ENCODE measurements around the gene FSD1. TPM values are rescaled to one million over a fixed set of nuclear protein-coding genes. Genes with fewer than 3 reads are reported as not detected.

FSD1 gene
- total and polyA plus RNA-seq, 3 experiments from 2014 or later: 3.1 to 13.9 (median 10.9) TPM

DNA sequence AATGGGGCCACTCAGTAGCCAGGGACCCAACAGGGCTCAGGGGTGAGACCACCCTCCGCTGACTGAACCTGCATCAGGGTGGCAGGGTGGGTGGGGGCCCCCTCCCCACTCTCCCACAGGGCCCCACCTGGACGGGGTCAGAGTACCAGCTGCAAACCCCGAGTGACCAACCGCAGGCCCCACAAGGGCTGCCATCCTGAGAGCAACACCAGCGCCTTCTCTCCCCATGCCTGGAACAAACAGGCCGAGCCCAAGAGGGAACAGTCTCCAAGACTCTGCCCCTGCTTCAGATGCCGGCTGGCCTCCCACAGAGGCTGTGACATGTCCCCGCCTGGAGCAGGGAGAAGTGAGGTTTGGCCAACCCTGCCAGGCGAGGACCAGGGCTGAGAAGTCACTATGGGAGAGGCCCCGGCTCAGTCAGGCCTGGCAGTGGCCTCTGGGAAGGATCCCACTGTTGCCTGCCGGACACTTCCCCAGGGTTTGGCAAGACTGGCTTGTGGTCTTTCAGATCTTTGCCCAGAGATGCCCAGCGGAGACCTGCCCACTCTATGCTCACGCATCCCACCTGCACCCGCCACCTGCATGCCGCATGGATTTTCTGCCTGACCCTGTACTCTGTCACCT is 66.1 kb downstream of the FSD1 start:
- peak overlapping the region; percentile 22 for H3K27ac ChIP-seq (ENCODE audit: low read depth, low read length)
- ChIA-PET POLR2A (interaction anchor here (0.5 to 1.4 kb wide), 6 partner anchors 9 to 124 kb away, joined by 4 to 9 read pairs (median 4); partner anchors contain the start of genes CHAF1A, SH3GL1 and YJU2), CTCF (interaction anchor here (0.6 to 2.1 kb wide), 18 partner anchors 9 to 103 kb away, joined by 3 to 10 read pairs (median 4); partner anchors contain the start of genes CHAF1A, MPND, SH3GL1 and UBXN6)
- DNase-seq: no peak
- H3K4me3 ChIP-seq (ENCODE audit: low read length): peak overlapping the region; percentile 75
- peaks cover 30 to 55% (median 34%) of the 10 kb centered on the region in 3 donors for H3K4me1 Mint-ChIP-seq
- H3K9me3 ChIP-seq (ENCODE audit: low read length): no peaks in the 10 kb centered on the region
- H3K4me1 ChIP-seq (ENCODE audit: insufficient read depth, low read length): peaks cover 48% of the 10 kb centered on the region
- no peaks in the 10 kb centered on the region for H3K27me3 ChIP-seq (ENCODE audit: insufficient read depth, low read length, poor library complexity, severe bottlenecking)
- H3K27ac Mint-ChIP-seq: peak overlapping the region; percentile 71 to 99 (median 84)
- H3K27me3 Mint-ChIP-seq: peaks cover 0 to 1% of the 10 kb centered on the region in 2 donors
- peaks cover 0 to 22% (median 0%) of the 10 kb centered on the region in 3 donors for H3K36me3 Mint-ChIP-seq
- no peaks in the 10 kb centered on the region for H3K9me3 Mint-ChIP-seq
- H3K4me3 Mint-ChIP-seq: peak overlapping the region in 6 of 7 donors; percentile 11 to 97 (median 92)
- peaks cover 5% of the 10 kb centered on the region for H3K36me3 ChIP-seq (ENCODE audit: insufficient read depth, low read length)

DNA sequence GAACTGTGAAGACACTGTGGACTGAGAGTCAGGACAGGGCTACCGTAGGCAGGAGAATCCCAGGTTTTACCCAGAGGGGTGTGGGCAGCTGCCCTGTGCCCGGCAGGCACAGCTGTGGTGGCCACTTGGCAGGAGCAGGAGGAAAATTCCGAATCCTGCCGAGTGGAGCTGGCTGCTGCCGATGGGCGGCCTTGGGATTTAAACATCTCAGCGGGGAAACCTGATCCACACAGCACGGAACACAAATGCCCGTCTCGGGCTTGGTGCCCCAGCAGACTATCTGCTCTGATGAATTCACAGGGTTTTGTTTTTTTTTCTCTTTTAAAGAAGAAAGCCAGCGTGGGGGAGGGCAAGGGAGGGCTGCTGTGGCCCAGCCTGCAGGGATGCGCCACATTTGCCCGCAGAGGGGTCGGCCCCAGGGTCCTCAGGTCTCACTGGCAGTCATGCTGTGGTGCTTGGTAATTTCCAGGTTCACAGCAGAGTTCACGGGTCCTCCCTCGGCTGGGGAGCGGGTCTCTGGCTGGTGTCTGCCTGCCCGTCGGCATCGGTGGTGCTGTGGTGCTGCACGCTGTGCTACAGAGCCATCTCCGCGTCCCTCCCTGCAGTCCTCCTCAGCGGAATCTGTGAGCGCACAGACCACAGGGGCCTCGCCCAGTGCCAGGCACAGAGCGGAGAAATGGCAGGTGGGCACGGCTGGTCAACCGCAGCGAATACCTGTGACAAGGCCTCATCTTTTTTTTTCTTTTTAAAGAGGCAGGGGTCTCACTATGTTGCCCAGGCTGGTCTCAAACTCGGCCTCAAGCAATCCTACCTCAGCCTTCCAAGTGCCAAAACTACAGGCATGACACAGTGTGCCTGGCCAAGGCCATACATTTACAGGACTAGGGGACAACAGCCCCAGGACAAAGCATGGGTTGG is 67.1 kb downstream of the FSD1 start:
- Mint-ChIP-seq H3K4me1 (peaks cover 37 to 65% (median 44%) of the 10 kb centered on the region in 3 donors), H3K9me3 (no peaks in the 10 kb centered on the region), H3K4me3 (peak overlapping the region in 3 of 7 donors; percentile 24 to 93 (median 75)), H3K27ac (peak overlapping the region; percentile 36 to 99 (median 80)), H3K36me3 (peaks cover 0 to 18% (median 0%) of the 10 kb centered on the region in 3 donors), H3K27me3 (peaks cover 0 to 1% of the 10 kb centered on the region in 2 donors)
- Histone ChIP-seq H3K4me3 (ENCODE audit: low read length) (no peak overlapping the region), H3K27me3 (ENCODE audit: insufficient read depth, low read length, poor library complexity, severe bottlenecking) (no peaks in the 10 kb centered on the region), H3K9me3 (ENCODE audit: low read length) (no peaks in the 10 kb centered on the region), H3K27ac (ENCODE audit: low read depth, low read length) (no peak overlapping the region), H3K36me3 (ENCODE audit: insufficient read depth, low read length) (no peaks in the 10 kb centered on the region), H3K4me1 (ENCODE audit: insufficient read depth, low read length) (peaks cover 48% of the 10 kb centered on the region)
- POLR2A ChIA-PET: no interaction called here
- CTCF ChIA-PET: no interaction called here
- no peak for DNase-seq

DNA sequence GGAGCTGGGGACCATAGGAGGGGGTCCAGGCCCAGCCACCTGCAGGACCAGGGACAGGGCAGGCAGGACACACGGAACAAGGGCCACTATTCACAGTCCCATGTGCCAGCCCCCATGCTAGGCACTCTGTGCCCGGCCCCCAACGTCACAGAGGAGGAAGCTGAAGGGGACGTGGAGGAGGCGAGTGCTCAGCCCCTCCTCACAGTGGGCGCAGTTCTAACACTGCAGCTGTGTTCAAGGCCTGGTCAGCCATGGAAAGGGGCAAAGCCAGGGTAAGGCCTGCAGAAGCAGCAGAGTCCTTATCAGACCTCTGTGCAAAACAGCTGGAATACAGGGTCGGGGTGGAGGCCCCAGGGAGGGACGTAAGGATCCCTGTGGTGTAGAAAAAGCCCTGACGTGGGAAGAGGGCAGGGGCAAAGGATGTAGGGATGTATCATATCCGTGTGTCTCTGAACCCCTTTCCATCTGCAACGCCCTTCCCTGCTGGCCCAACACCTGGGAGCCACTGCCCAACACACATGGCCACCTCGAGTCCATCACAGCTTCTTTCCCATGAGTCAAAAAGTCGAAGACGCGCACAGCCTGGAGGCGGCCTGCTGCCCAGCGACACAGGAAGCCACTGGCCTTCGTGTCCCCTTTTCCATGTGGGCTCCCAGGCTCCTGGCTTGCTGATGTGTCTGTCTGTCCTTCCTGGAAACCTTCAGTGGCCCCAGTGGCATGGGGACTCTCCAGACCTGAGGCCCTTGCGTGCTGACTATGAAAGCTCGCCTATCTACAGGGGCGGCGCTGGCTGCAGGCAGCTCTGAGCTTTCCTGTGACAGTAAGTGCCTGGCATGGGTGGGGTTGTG is 68.0 kb downstream of the FSD1 start:
- DNase-seq: no peak
- Mint-ChIP-seq H3K4me1 (peaks cover 40 to 72% (median 45%) of the 10 kb centered on the region in 3 donors), H3K27me3 (peaks cover 0 to 1% of the 10 kb centered on the region in 2 donors), H3K27ac (peak overlapping the region in 5 of 8 donors; percentile 37 to 93 (median 45)), H3K9me3 (no peaks in the 10 kb centered on the region), H3K36me3 (peaks cover 0 to 14% (median 0%) of the 10 kb centered on the region in 3 donors), H3K4me3 (peak overlapping the region in 1 of 7 donors; percentile 61)
- no peaks in the 10 kb centered on the region for H3K9me3 ChIP-seq (ENCODE audit: low read length)
- H3K27ac ChIP-seq (ENCODE audit: low read depth, low read length): peak overlapping the region; percentile 6
- ChIA-PET POLR2A (no interaction called here), CTCF (interaction anchor here (0.6 kb wide), 1 partner anchor 402 kb away, joined by 3 read pairs; no protein-coding TSS in a partner anchor)
- no peaks in the 10 kb centered on the region for H3K27me3 ChIP-seq (ENCODE audit: insufficient read depth, low read length, poor library complexity, severe bottlenecking)
- peaks cover 55% of the 10 kb centered on the region for H3K4me1 ChIP-seq (ENCODE audit: insufficient read depth, low read length)
- no peak overlapping the region for H3K4me3 ChIP-seq (ENCODE audit: low read length)
- no peaks in the 10 kb centered on the region for H3K36me3 ChIP-seq (ENCODE audit: insufficient read depth, low read length)

DNA sequence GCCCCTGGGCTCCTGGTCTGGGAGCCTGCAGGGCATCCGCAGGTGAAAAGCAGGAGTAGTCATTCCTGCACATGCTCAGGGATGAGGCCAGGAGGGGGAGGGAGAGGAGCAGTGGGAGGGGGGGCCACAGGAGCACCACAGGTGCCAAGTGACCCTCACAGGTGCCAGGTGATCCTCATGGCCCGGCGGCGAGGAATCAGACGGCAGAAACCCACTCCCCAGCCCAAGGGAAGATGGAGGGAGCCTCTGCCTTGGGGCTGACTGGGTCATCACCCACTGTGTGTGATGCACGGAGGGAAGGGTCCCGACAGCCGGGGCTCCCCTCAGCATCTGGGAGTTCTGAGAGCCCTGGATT is 68.6 kb downstream of the FSD1 start:
- Mint-ChIP-seq H3K36me3 (peaks cover 0 to 9% (median 0%) of the 10 kb centered on the region in 3 donors), H3K27ac (no peak overlapping the region), H3K4me3 (no peak overlapping the region), H3K4me1 (peaks cover 40 to 75% (median 42%) of the 10 kb centered on the region in 3 donors), H3K9me3 (no peaks in the 10 kb centered on the region), H3K27me3 (peaks cover 0 to 1% of the 10 kb centered on the region in 2 donors)
- Histone ChIP-seq H3K36me3 (ENCODE audit: insufficient read depth, low read length) (no peaks in the 10 kb centered on the region), H3K27ac (ENCODE audit: low read depth, low read length) (peak overlapping the region; percentile 92), H3K4me1 (ENCODE audit: insufficient read depth, low read length) (peaks cover 61% of the 10 kb centered on the region), H3K27me3 (ENCODE audit: insufficient read depth, low read length, poor library complexity, severe bottlenecking) (no peaks in the 10 kb centered on the region), H3K9me3 (ENCODE audit: low read length) (no peaks in the 10 kb centered on the region), H3K4me3 (ENCODE audit: low read length) (no peak overlapping the region)
- POLR2A ChIA-PET: no interaction called here
- CTCF ChIA-PET: no interaction called here
- DNase-seq: no peak

Other genes with a start within 250 kb of the FSD1 start
- 10 to 100 TPM; 44.1 to 46.8 TPM for gene ZBTB7A, start 237.7 kb upstream of the FSD1 start, total RNA-seq
- 86.1 TPM for gene ZBTB7A, start 237.7 kb upstream of the FSD1 start, polyA plus RNA-seq
- gene MAP2K2, start 180.5 kb upstream of the FSD1 start, total RNA-seq: 100 to 1,000 TPM; 161 to 164 TPM
- 122 TPM for gene MAP2K2, start 180.5 kb upstream of the FSD1 start, polyA plus RNA-seq
- gene CREB3L3, start 151.0 kb upstream of the FSD1 start, total RNA-seq: not detected
- 0.07 TPM for gene CREB3L3, start 151.0 kb upstream of the FSD1 start, polyA plus RNA-seq
- 10 to 100 TPM; 33.5 to 38.6 TPM for gene SIRT6, start 122.0 kb upstream of the FSD1 start, total RNA-seq
- gene SIRT6, start 122.0 kb upstream of the FSD1 start, polyA plus RNA-seq: 1.6 TPM
- gene ANKRD24, start 121.9 kb upstream of the FSD1 start, total RNA-seq: under 1 TPM; 0.89 to 0.90 TPM
- gene ANKRD24, start 121.9 kb upstream of the FSD1 start, polyA plus RNA-seq: 0.48 TPM
- 10 to 100 TPM; 14.2 to 14.8 TPM for gene EBI3, start 75.1 kb upstream of the FSD1 start, total RNA-seq
- not detected for gene EBI3, start 75.1 kb upstream of the FSD1 start, polyA plus RNA-seq
- 10 to 100 TPM; 38.8 to 41.2 TPM for gene YJU2, start 57.5 kb upstream of the FSD1 start, total RNA-seq
- gene YJU2, start 57.5 kb upstream of the FSD1 start, polyA plus RNA-seq: 29.6 TPM
- gene SHD, start 25.3 kb upstream of the FSD1 start, total RNA-seq: not detected
- not detected for gene SHD, start 25.3 kb upstream of the FSD1 start, polyA plus RNA-seq
- 1 to 10 TPM; 5.9 to 7.0 TPM for gene TMIGD2, start 2.2 kb upstream of the FSD1 start, total RNA-seq
- 40.5 TPM for gene TMIGD2, start 2.2 kb upstream of the FSD1 start, polyA plus RNA-seq
- gene STAP2, start 34.2 kb downstream of the FSD1 start, total RNA-seq: 1 to 10 TPM; 3.9 to 6.1 TPM
- gene STAP2, start 34.2 kb downstream of the FSD1 start, polyA plus RNA-seq: 1.8 TPM
- gene MPND, start 39.0 kb downstream of the FSD1 start, total RNA-seq: 10 to 100 TPM; 17.0 to 18.3 TPM
- gene MPND, start 39.0 kb downstream of the FSD1 start, polyA plus RNA-seq: 8.4 TPM
- gene SH3GL1, start 95.9 kb downstream of the FSD1 start, total RNA-seq: 10 to 100 TPM; 39.8 to 41.2 TPM
- gene SH3GL1, start 95.9 kb downstream of the FSD1 start, polyA plus RNA-seq: 24.7 TPM
- gene CHAF1A, start 98.0 kb downstream of the FSD1 start, total RNA-seq: 10 to 100 TPM; 65.2 to 69.5 TPM
- 5.8 TPM for gene CHAF1A, start 98.0 kb downstream of the FSD1 start, polyA plus RNA-seq
- gene UBXN6, start 153.2 kb downstream of the FSD1 start, total RNA-seq: 10 to 100 TPM; 56.6 to 60.0 TPM
- 5.2 TPM for gene UBXN6, start 153.2 kb downstream of the FSD1 start, polyA plus RNA-seq
- 10 to 100 TPM; 42.7 to 45.4 TPM for gene HDGFL2, start 167.7 kb downstream of the FSD1 start, total RNA-seq
- gene HDGFL2, start 167.7 kb downstream of the FSD1 start, polyA plus RNA-seq: 24.9 TPM
- gene PLIN4, start 213.9 kb downstream of the FSD1 start, total RNA-seq: under 1 TPM in 1 of 2 experiments, not detected in 1; 0.04 TPM
- gene PLIN4, start 213.9 kb downstream of the FSD1 start, polyA plus RNA-seq: 0.15 TPM
- gene PLIN5, start 230.6 kb downstream of the FSD1 start, total RNA-seq: not detected
- 0.29 TPM for gene PLIN5, start 230.6 kb downstream of the FSD1 start, polyA plus RNA-seq
- not detected for gene LRG1, start 235.4 kb downstream of the FSD1 start, total RNA-seq
- 0.06 TPM for gene LRG1, start 235.4 kb downstream of the FSD1 start, polyA plus RNA-seq